ENCODE data around the gene LGALS13.

LGALS13 gene

GRCh38 chr19:39596911-39597310 is 5.4 kb upstream of the LGALS13 start:
- Histone ChIP-seq H3K79me2 (ENCODE audit: low read length) (no peaks in the 10 kb centered on the region), H3K4me1 (ENCODE audit: low read length) (no peaks in the 10 kb centered on the region), H3K9me3 (ENCODE audit: insufficient read depth, low read length) (no peaks in the 10 kb centered on the region), H3K27ac (ENCODE audit: low read length) (no peak overlapping the region), H2AFZ (ENCODE audit: low read depth, low read length) (no peak overlapping the region), H3K9ac (ENCODE audit: low read length) (no peak overlapping the region), H3K36me3 (replicated peaks; ENCODE audit: low read depth, low read length) (no peaks in the 10 kb centered on the region), H3K4me3 (ENCODE audit: low read length) (no peak overlapping the region), H3K4me2 (ENCODE audit: low read length) (no peak overlapping the region), H4K20me1 (ENCODE audit: insufficient read depth, low read length) (0 out of 2 replicates have a peak, but pooled peaks cover 4% of the 10 kb centered on the region), H3K27me3 (ENCODE audit: low read depth, low read length) (peaks cover 28% of the 10 kb centered on the region)
- TF ChIP-seq CTCF (IDR thresholded peaks at IDR 0.05; ENCODE audit: low read depth, low read length) (no peak), EZH2phosphoT487 (IDR thresholded peaks at IDR 0.05; ENCODE audit: low read depth) (no peak)

- H3K9me3 ChIP-seq (ENCODE audit: insufficient read depth, low read length): no peaks in the 10 kb centered on the region
- TF ChIP-seq CTCF (IDR thresholded peaks at IDR 0.05; ENCODE audit: low read depth, low read length) (no peak), EZH2phosphoT487 (IDR thresholded peaks at IDR 0.05; ENCODE audit: low read depth) (no peak)
- 0 out of 2 replicates have a peak, but pooled peaks cover 4% of the 10 kb centered on the region for H4K20me1 ChIP-seq (ENCODE audit: insufficient read depth, low read length)
- H3K27ac ChIP-seq (ENCODE audit: low read length): no peak overlapping the region
- H3K4me1 ChIP-seq (ENCODE audit: low read length): no peaks in the 10 kb centered on the region
- no peak overlapping the region for H3K4me2 ChIP-seq (ENCODE audit: low read length)
- no peak overlapping the region for H3K9ac ChIP-seq (ENCODE audit: low read length)
- no peak overlapping the region for H3K4me3 ChIP-seq (ENCODE audit: low read length)
- no peak overlapping the region for H2AFZ ChIP-seq (ENCODE audit: low read depth, low read length)
- H3K27me3 ChIP-seq (ENCODE audit: low read depth, low read length): peaks cover 43% of the 10 kb centered on the region
- no peaks in the 10 kb centered on the region for H3K36me3 ChIP-seq (replicated peaks; ENCODE audit: low read depth, low read length)
- no peaks in the 10 kb centered on the region for H3K79me2 ChIP-seq (ENCODE audit: low read length)
These were observed 3.2 kb upstream of the LGALS13 start for GRCh38 chr19:39599116-39599515.

- no peaks in the 10 kb centered on the region for H3K4me1 ChIP-seq (ENCODE audit: low read length)
- H4K20me1 ChIP-seq (ENCODE audit: insufficient read depth, low read length): no peaks in the 10 kb centered on the region
- no peak overlapping the region for H3K4me3 ChIP-seq (ENCODE audit: low read length)
- H3K9me3 ChIP-seq (ENCODE audit: insufficient read depth, low read length): no peaks in the 10 kb centered on the region
- H2AFZ ChIP-seq (ENCODE audit: low read depth, low read length): no peak overlapping the region
- peaks cover 52% of the 10 kb centered on the region for H3K27me3 ChIP-seq (ENCODE audit: low read depth, low read length)
- H3K79me2 ChIP-seq (ENCODE audit: low read length): no peaks in the 10 kb centered on the region
- H3K27ac ChIP-seq (ENCODE audit: low read length): no peak overlapping the region
- no peak for TF ChIP-seq CTCF (IDR thresholded peaks at IDR 0.05; ENCODE audit: low read depth, low read length)
- TF ChIP-seq EZH2phosphoT487 (IDR thresholded peaks at IDR 0.05; ENCODE audit: low read depth): no peak
- H3K4me2 ChIP-seq (ENCODE audit: low read length): no peak overlapping the region
- H3K9ac ChIP-seq (ENCODE audit: low read length): no peak overlapping the region
- no peaks in the 10 kb centered on the region for H3K36me3 ChIP-seq (replicated peaks; ENCODE audit: low read depth, low read length)
These were observed 1.5 kb downstream of the LGALS13 start for GRCh38 chr19:39603825-39604224.

GRCh38 chr19:39607021-39607420 is 4.7 kb downstream of the LGALS13 start:
- Histone ChIP-seq H3K27me3 (ENCODE audit: low read depth, low read length) (peaks cover 47% of the 10 kb centered on the region), H3K9ac (ENCODE audit: low read length) (no peak overlapping the region), H3K4me1 (ENCODE audit: low read length) (no peaks in the 10 kb centered on the region), H3K4me2 (ENCODE audit: low read length) (no peak overlapping the region), H3K4me3 (ENCODE audit: low read length) (no peak overlapping the region), H3K9me3 (ENCODE audit: insufficient read depth, low read length) (no peaks in the 10 kb centered on the region), H3K79me2 (ENCODE audit: low read length) (no peaks in the 10 kb centered on the region), H3K36me3 (replicated peaks; ENCODE audit: low read depth, low read length) (no peaks in the 10 kb centered on the region), H2AFZ (ENCODE audit: low read depth, low read length) (no peak overlapping the region), H4K20me1 (ENCODE audit: insufficient read depth, low read length) (no peaks in the 10 kb centered on the region), H3K27ac (ENCODE audit: low read length) (no peak overlapping the region)
- TF ChIP-seq EZH2phosphoT487 (IDR thresholded peaks at IDR 0.05; ENCODE audit: low read depth) (no peak), CTCF (IDR thresholded peaks at IDR 0.05; ENCODE audit: low read depth, low read length) (no peak)

All from OCI-LY3 (cell line).